HG02981 (cell line): ENCODE data around the gene NOLC1.
A peak's percentile ranks its signal among the peaks of the same experiment; 100 is the strongest.

Experiments used
- ATAC-seq: cut with Tn5 transposase; IDR thresholded peaks from one replicate; pipeline ENCODE4 v1.9.1; 2021; ENCODE audit warnings: mild to moderate bottlenecking, moderate library complexity; ENCODE audit not compliant: unreplicated experiment

NOLC1 gene

GRCh38 chr10:102121739-102122372, 30.3 kb upstream of the NOLC1 start:
- ATAC-seq = no peak

- ATAC-seq = no peak
Measured at GRCh38 chr10:102122450-102122849, 29.7 kb upstream of the NOLC1 start.

GRCh38 chr10:102123223-102123622, 29.0 kb upstream of the NOLC1 start:
- ATAC-seq = no peak

GRCh38 chr10:102131286-102132170, 20.7 kb upstream of the NOLC1 start:
- ATAC-seq = no peak

GRCh38 chr10:102132193-102132562, 20.0 kb upstream of the NOLC1 start:
- ATAC-seq = no peak

- peak; percentile 86 for ATAC-seq
Measured at GRCh38 chr10:102132563-102133372, 19.4 kb upstream of the NOLC1 start, which contains the start of gene PPRC1. TSS of gene PPRC1 (plus strand) at chr10:102133040. CDS start at chr10:102133069, 29 bp downstream.

GRCh38 chr10:102133373-102134195, 18.6 kb upstream of the NOLC1 start:
- ATAC-seq = peak; percentile 23

GRCh38 chr10:102134416-102134815, 17.8 kb upstream of the NOLC1 start:
- no peak for ATAC-seq

- ATAC-seq = no peak
Measured at GRCh38 chr10:102135956-102136526, 16.1 kb upstream of the NOLC1 start.

- no peak for ATAC-seq
Measured at GRCh38 chr10:102139281-102140110, 12.7 kb upstream of the NOLC1 start.

GRCh38 chr10:102140218-102140617, 12.0 kb upstream of the NOLC1 start:
- no peak for ATAC-seq

GRCh38 chr10:102140913-102141540, 11.2 kb upstream of the NOLC1 start:
- no peak for ATAC-seq

GRCh38 chr10:102141583-102142107, 10.5 kb upstream of the NOLC1 start:
- no peak for ATAC-seq

GRCh38 chr10:102146971-102147428, 5.2 kb upstream of the NOLC1 start:
- ATAC-seq = no peak

- no peak for ATAC-seq
Measured at GRCh38 chr10:102147561-102147960, 4.6 kb upstream of the NOLC1 start.

- no peak for ATAC-seq
Measured at GRCh38 chr10:102148275-102148674, 3.9 kb upstream of the NOLC1 start.

GRCh38 chr10:102150970-102151773, 1.0 kb upstream of the NOLC1 start:
- ATAC-seq = no peak

- ATAC-seq = peak; percentile 10
Measured at GRCh38 chr10:102152545-102152890, 329 bp downstream of the NOLC1 start.
